GM12864 (cell line): ENCODE results near the gene TMEM144.

ENCODE experiments used
- DNase-seq: peaks from one replicate; pipeline ENCODE4 v3.0.0-alpha.2; 2011; ENCODE audit warnings: low read depth
- H3K4me3 ChIP-seq: 2 replicates; pipeline ENCODE4 v1.5.1; 2011; ENCODE audit warnings: mild to moderate bottlenecking, low read depth, low read length, control low read depth
- CTCF ChIP-seq: IDR thresholded peaks from 2 replicates; pipeline ENCODE4 v1.5.1; 2011; ENCODE audit warnings: low read depth, mild to moderate bottlenecking, moderate library complexity, low read length, control low read depth, inconsistent platforms; ENCODE audit errors: missing control alignments

The TMEM144 gene

GRCh38 chr4:158192439-158193158 is 17.7 kb upstream of the TMEM144 start:
- no peak for TF ChIP-seq CTCF
- H3K4me3 ChIP-seq, result no peak overlapping the region
- no peak for DNase-seq

GRCh38 chr4:158193171-158193749 is 17.0 kb upstream of the TMEM144 start:
- DNase-seq, result no peak
- H3K4me3 ChIP-seq, result no peak overlapping the region

GRCh38 chr4:158195297-158195696 is 15.0 kb upstream of the TMEM144 start:
- no peak for TF ChIP-seq CTCF
- no peak for DNase-seq

More at GRCh38 chr4:158193171-158193749, 17.0 kb upstream of the TMEM144 start:
- TF ChIP-seq CTCF, result peak; percentile 38

GRCh38 chr4:158197194-158197776 is 13.0 kb upstream of the TMEM144 start:
- H3K4me3 ChIP-seq, result no peak overlapping the region
- no peak for TF ChIP-seq CTCF
- no peak for DNase-seq

More at GRCh38 chr4:158195297-158195696, 15.0 kb upstream of the TMEM144 start:
- no peak overlapping the region for H3K4me3 ChIP-seq

GRCh38 chr4:158200214-158200613 is 10.1 kb upstream of the TMEM144 start:
- no peak for DNase-seq
- no peak for TF ChIP-seq CTCF
- H3K4me3 ChIP-seq, result no peak overlapping the region

- H3K4me3 ChIP-seq, result no peak overlapping the region
- TF ChIP-seq CTCF, result no peak
- DNase-seq, result no peak
Observed at GRCh38 chr4:158201322-158201721, 9.0 kb upstream of the TMEM144 start.
